Mononuclear cell (primary cell): ENCODE data around the gene ZNF296. TPM values are rescaled to one million over a fixed set of nuclear protein-coding genes. Genes with fewer than 3 reads are reported as not detected.
A peak's percentile ranks its signal among the peaks of the same experiment; 100 is the strongest.
"Not testable (repeated sequence)": the region's sequence is repeated elsewhere in the genome, so short reads cannot be mapped to it uniquely, and the experiment has no call there.

ENCODE experiments used
- H3K27me3 ChIP-seq: 2 replicates; pipeline ENCODE4 v1.6.0; 2011; ENCODE audit warnings: low read length, control low read depth; ENCODE audit not compliant: insufficient read depth
- H3K4me1 ChIP-seq: 2 replicates; pipeline ENCODE4 v1.5.1; 2011; ENCODE audit warnings: mild to moderate bottlenecking, low read length, control low read depth; ENCODE audit not compliant: insufficient read depth
- H3K4me3 ChIP-seq: 2 replicates; pipeline ENCODE4 v1.5.1; 2011; ENCODE audit warnings: mild to moderate bottlenecking, low read length, moderate library complexity
- H3K9me3 ChIP-seq: 2 replicates; pipeline ENCODE4 v1.5.1; 2011; ENCODE audit warnings: low read depth, mild to moderate bottlenecking, control low read depth, low read length
- total RNA-seq: library from RNA; depleted of rRNA; stranded (reverse); fragments of >200 nt; gene quantifications from one replicate; pipeline ENCODE4 v1.2.3, GENCODE V29; 2012

ZNF296 gene
- total RNA-seq, 1 donor: 1.2 TPM

DNA sequence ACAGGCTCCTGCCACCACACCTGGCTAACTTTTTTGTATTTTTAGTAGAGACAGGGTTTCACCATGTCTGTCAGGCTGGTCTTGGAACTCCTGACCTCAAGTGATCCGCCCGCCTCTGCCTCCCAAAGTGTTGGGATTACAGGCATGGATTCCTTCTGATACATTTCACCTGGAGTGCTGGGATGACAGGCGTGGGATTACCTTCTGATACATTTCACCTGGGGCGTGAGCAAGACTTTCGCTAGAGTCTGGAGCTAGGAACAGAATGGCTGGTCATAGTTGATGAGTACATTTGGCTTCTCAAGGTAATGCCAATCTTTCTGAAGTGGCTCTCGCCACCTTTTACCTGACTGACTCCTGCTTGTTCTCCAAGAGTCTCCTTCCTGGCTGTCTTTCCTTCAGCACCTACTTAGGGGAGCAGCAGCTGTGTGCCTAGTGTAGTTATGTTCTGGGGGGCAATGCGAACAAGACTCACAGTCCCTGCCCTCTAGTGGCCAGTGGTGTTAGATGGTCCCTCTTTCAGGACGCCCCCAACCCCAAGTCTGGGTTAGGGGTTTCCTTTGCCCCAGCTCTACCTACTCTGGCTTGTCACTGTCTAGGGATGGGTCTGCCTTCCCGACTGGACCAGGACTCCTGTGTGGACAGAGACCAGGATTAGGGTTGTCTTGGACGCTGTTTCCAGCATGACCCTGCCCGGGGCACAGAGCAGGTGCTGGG is 36.0 kb upstream of the ZNF296 start:
- Histone ChIP-seq H3K4me3 (no peak overlapping the region), H3K4me1 (peaks cover 28% of the 10 kb centered on the region), H3K27me3 (no peaks in the 10 kb centered on the region), H3K9me3 (no peaks in the 10 kb centered on the region)

GRCh38 chr19:45110851-45111266 is 34.6 kb upstream of the ZNF296 start:
- H3K9me3 ChIP-seq: no peaks in the 10 kb centered on the region
- no peak overlapping the region for H3K4me3 ChIP-seq
- H3K27me3 ChIP-seq: no peaks in the 10 kb centered on the region
- peaks cover 14% of the 10 kb centered on the region for H3K4me1 ChIP-seq

DNA sequence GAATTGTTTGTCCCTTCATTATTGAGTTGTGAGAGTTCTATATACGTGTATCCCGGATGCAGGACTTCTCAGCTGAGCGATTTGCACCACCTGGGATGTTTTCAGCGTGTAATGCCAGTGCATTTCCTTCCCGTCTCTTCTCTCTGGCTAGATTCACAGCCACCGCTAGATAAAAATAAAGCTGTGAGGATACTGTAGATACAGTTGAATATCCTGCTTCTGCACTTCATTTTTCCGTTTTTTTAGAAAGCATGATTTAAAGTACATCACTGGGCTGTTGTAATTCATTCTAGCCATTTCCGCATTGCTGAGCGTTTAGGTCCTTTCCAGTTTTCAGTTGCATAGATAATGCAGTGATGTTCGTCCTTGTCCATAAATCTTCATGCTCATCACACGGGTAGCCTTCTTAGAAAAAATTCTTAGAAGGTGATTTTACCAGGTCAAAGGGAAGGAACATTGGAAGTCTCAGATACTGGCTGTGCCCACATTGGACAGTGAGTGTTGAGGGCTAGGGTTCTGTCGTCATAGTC is 31.4 kb upstream of the ZNF296 start:
- peaks cover 27% of the 10 kb centered on the region for H3K4me1 ChIP-seq
- no peak overlapping the region for H3K4me3 ChIP-seq
- no peaks in the 10 kb centered on the region for H3K9me3 ChIP-seq
- H3K27me3 ChIP-seq: no peaks in the 10 kb centered on the region

DNA sequence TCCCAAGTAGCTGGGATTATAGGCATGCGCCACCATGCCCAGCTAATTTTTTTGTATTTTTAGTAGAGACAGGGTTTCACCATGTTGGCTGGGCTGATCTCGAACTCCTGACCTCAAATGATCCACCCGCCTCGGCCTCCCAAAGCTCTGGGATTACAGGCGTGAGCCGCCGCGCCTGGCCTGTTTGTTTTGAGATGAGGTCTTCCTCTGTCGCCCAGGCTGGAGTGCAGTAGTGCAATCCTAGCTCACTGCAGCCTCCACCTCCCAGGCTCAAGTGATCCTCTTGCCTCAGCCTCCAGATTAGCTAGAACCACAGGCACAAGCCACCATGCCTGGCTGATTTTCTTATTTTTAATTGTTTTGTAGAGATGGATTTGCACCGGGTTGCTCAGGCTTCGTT is 30.1 kb upstream of the ZNF296 start:
- H3K4me1 ChIP-seq: peaks cover 35% of the 10 kb centered on the region
- not testable (repeated sequence) for H3K27me3 ChIP-seq, H3K4me3 ChIP-seq, H3K9me3 ChIP-seq

GRCh38 chr19:45104658-45105349 is 28.5 kb upstream of the ZNF296 start:
- H3K4me3 ChIP-seq: no peak overlapping the region
- H3K4me1 ChIP-seq: peaks cover 30% of the 10 kb centered on the region
- no peaks in the 10 kb centered on the region for H3K9me3 ChIP-seq
- H3K27me3 ChIP-seq: no peaks in the 10 kb centered on the region

DNA sequence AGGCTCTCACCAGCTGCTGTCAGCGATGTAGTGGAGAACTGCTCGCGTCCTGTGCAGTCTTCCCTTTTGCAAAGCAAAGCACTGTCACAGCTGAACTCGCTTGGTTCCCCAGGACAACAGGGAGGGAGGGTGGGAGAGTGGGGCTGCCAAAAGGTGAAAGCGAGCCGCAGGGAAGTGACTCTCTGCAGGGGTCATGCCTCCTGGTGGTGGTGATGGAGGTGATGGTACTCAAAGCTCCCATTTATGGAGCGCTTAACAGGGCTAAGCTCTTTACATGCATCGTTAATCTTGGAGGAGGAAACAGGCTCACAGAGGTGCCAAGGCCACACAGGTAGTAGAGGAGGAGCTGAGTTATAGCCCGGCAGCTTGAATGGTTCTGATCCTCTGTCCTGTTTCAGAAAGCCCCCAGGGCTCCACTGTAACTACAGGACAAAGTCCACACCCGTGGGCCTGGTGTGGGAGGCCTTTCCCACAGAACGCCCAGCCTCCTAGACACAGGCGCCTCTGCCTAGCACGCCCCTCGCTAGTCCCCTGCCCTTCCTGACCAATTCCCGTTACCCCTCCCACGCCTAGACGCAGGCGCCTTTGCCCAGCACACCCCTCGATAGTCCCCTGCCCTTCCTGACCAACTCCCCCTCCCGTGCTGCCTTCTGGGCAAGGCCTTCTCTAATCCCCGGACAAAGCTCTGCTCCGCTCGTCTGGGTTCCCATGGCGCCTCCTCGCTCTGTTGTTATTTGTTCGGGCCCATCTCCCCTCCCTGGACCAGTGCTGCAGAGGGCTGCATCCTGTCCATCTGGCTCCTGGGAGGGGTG is 27.4 kb upstream of the ZNF296 start:
- H3K9me3 ChIP-seq: no peaks in the 10 kb centered on the region
- H3K4me3 ChIP-seq: peak overlapping the region; percentile 16
- H3K27me3 ChIP-seq: no peaks in the 10 kb centered on the region
- H3K4me1 ChIP-seq: peaks cover 30% of the 10 kb centered on the region

GRCh38 chr19:45103156-45103507 is 26.9 kb upstream of the ZNF296 start:
- H3K4me1 ChIP-seq: peaks cover 35% of the 10 kb centered on the region
- no peaks in the 10 kb centered on the region for H3K27me3 ChIP-seq
- peak overlapping the region; percentile 16 for H3K4me3 ChIP-seq
- no peaks in the 10 kb centered on the region for H3K9me3 ChIP-seq

GRCh38 chr19:45102481-45102880 is 26.2 kb upstream of the ZNF296 start:
- Histone ChIP-seq H3K4me3 (no peak overlapping the region), H3K4me1 (peaks cover 35% of the 10 kb centered on the region), H3K27me3 (no peaks in the 10 kb centered on the region), H3K9me3 (no peaks in the 10 kb centered on the region)

DNA sequence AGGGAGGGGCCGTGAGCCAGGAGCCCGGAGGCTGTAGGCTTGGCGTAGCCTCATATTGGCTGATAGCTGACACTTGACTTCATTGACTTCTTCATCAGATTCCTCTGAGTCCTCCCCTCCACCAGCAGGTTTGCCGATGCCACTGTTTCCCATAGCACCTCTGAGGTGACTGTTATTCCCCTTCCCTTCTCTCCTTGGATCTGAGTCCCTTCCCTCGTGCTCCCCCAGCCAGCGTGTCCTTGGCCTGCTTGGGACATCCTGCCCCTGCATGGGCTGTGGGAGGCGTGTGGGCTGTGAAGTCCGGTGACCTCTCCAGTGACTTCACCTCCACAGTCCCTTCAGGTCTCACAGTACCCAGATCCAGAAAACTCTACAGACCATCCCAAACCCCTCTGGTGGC is 25.5 kb upstream of the ZNF296 start:
- Histone ChIP-seq H3K4me3 (no peak overlapping the region), H3K27me3 (no peaks in the 10 kb centered on the region), H3K9me3 (no peaks in the 10 kb centered on the region), H3K4me1 (peaks cover 42% of the 10 kb centered on the region)

- Histone ChIP-seq H3K27me3 (no peaks in the 10 kb centered on the region), H3K4me3 (no peak overlapping the region), H3K9me3 (no peaks in the 10 kb centered on the region), H3K4me1 (peaks cover 45% of the 10 kb centered on the region)
These were observed 24.6 kb upstream of the ZNF296 start for GRCh38 chr19:45100846-45101252.

- no peak overlapping the region for H3K4me3 ChIP-seq
- H3K4me1 ChIP-seq: peaks cover 52% of the 10 kb centered on the region
- no peaks in the 10 kb centered on the region for H3K27me3 ChIP-seq
- H3K9me3 ChIP-seq: no peaks in the 10 kb centered on the region
These were observed 23.9 kb upstream of the ZNF296 start for GRCh38 chr19:45100201-45100600.

DNA sequence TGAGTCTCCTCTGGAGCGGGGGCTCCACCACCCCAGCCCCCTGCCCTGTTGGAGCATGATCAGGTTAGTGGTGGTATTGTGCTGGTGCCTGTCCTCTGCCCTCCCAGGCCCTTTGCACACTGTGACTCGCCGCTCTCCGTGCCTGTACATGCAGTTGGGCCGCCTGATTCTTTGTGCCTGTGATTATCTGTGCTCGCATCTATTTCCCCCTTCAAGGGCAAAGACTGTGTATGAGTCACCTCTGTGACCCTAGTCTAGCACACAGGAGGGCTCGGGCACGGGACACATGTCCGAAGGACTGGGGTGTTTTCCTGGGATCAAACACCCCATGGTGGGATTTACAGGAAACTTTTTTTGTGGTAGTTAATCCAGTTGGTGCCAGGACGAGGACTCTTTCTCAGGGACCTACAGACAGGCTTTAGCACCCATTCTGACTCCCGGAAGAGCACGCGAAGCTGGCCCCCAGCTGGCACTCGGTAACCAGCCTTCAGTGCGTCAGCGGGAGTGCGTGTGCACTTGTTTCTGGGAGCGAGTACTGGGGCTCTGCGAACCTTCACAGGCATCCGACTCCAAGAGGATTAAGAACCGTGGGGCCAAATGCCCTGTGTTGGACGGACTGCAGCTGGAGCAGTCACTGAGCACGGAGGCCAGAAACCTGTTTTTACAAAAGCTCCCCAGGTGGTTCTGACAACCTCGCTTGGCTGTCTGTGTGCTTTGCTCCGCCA is 23.4 kb upstream of the ZNF296 start:
- Histone ChIP-seq H3K27me3 (no peaks in the 10 kb centered on the region), H3K4me1 (peaks cover 52% of the 10 kb centered on the region), H3K4me3 (no peak overlapping the region), H3K9me3 (no peaks in the 10 kb centered on the region)

DNA sequence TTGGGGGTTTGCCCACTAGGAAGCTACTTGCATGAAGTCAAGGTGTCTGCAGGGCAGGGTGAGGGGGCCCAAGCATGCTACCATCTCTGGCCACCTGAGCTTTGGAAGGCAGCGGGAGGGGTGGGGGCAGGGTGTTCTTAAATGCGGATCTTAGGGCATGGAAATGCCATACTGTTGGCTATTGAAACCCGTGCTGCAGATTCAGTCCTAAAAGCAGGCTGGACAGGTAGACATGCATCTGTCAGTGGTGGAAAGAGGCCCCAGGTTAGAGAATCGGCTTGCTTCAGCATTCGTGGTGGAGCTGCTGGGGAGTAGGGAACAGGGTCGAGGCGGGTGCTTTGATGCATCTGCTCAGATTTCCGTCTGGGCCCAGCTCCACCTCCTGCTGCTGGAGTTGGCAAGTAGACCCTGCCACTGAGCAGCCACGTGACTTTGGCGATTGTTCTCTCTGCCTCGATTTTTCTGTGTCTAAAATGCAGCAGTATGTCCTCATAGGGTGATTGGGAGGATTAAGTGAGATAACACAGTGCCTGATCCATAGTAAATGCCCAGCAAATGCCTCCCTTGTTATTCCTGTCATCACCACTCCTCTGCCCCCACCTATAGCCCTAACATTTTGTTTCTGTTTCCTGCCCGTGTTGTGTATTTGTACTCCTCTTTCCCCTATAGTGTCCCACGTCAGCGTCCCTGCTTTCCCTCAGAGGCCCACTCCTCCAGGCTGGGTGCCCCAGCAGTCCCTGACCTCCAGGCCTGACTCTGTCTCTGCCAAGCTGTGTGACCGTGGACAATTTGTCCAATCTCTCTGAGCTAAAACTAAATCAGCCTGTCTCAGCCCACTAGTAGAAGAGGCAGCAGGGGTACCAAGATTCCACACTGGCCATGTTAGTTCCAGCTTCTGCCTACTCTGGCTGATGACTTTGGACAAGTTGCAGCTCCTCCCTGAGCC is 22.5 kb upstream of the ZNF296 start:
- H3K27me3 ChIP-seq: no peaks in the 10 kb centered on the region
- H3K4me3 ChIP-seq: no peak overlapping the region
- peaks cover 52% of the 10 kb centered on the region for H3K4me1 ChIP-seq
- H3K9me3 ChIP-seq: no peaks in the 10 kb centered on the region
